Suprapubic skin (tissue), 3 donors: Measurements from ENCODE around the gene IMP4.

Experiments used
- CTCF ChIP-seq, 2 donors: fragments of 200-600 bp in 1 of 2; fragments of 450-650 bp in 1 of 2; sonication (generic) in 1 of 2; IDR thresholded peaks; one replicate each; pipeline ENCODE4 v1.5.1; 2016 to 2019; ENCODE audit warnings: antibody characterized with exemption in 2 of 2, mild to moderate bottlenecking in 1 of 2, moderate library complexity in 1 of 2
- POLR2A ChIP-seq, 2 donors: fragments of 450-650 bp; IDR thresholded peaks; one replicate each; pipeline ENCODE4 v1.6.1; 2017; ENCODE audit warnings: antibody characterized with exemption in 2 of 2, mild to moderate bottlenecking in 2 of 2, moderate library complexity in 2 of 2

DNA sequence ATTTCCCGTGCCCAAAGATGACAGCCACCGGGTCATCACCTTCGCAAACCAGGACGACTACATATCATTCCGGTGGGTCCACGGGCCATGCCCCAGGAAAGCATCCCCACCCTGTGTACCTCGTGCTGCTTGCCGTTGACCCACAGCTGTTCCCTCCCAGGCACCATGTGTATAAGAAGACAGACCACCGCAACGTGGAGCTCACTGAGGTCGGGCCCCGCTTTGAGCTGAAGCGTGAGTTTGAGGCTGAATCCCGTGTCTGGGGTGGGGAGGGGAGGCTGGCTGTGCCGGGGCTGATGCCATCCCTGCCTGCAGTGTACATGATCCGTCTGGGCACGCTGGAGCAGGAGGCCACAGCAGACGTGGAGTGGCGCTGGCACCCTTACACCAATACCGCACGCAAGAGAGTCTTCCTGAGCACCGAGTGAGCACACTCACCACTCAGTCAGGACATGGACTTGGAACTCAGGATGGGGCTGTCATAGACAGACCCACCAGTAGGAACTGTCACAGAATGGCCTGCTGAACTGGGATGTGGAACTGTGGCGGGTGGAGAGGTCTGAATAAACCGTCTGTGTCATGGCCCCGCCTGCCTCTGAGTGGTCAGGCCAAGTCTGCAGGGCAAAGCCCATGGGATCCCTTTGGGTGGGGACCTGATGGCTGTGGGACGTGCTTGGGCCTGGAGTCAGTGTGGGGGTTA, 3.5 kb downstream of the IMP4 start:
- TF ChIP-seq CTCF (IDR thresholded peaks at IDR 0.05) (no peak), POLR2A (IDR thresholded peaks at IDR 0.05) (no peak)
